BJ (cell line): ENCODE results near the gene ARIH1. TPM values are rescaled to one million over a fixed set of nuclear protein-coding genes. Genes with fewer than 3 reads are reported as not detected.
"Not testable (repeated sequence)": the region's sequence is repeated elsewhere in the genome, so short reads cannot be mapped to it uniquely, and the experiment has no call there.

ENCODE experiments used
- CTCF ChIA-PET: fragments of 350-600 bp; formaldehyde crosslinking; extraction: SDS; loops from one replicate; lab custom pipeline; 2021; ENCODE audit warnings: antibody characterized with exemption, inconsistent platforms; lab: Yijun Ruan, JAX
- POLR2A ChIA-PET: fragments of 300-600 bp; sonication (Branson Sonifier 250); formaldehyde crosslinking; extraction: SDS; loops from one replicate; lab custom pipeline; 2021; ENCODE audit warnings: antibody characterized with exemption; lab: Charles Lee
- DNase-seq: peaks from one replicate; pipeline ENCODE4 v3.0.0-alpha.2; 2011; ENCODE audit warnings: low read depth
- H3K27me3 ChIP-seq: 2 replicates; pipeline ENCODE4 v1.6.0; 2011; ENCODE audit warnings: low read length; ENCODE audit not compliant: control insufficient read depth, insufficient read depth
- H3K36me3 ChIP-seq: 2 replicates; pipeline ENCODE4 v1.5.1; 2011; ENCODE audit warnings: low read length; ENCODE audit not compliant: control insufficient read depth, insufficient read depth
- H3K4me3 ChIP-seq: 2 replicates; pipeline ENCODE4 v1.5.1; 2011; ENCODE audit warnings: low read depth, mild to moderate bottlenecking, control low read depth, low read length
- polyA plus RNA-seq: library from polyadenylated mRNA; depleted of rRNA; stranded (reverse); fragments of >200 nt; gene quantifications from 2 replicates; pipeline ENCODE4 v1.2.3, GENCODE V29; 2011
- TF ChIP-seq, protein P1 (sequence below): IDR thresholded peaks from 2 replicates; pipeline ENCODE4 v1.5.1; 2011; ENCODE audit warnings: low read depth, mild to moderate bottlenecking, control low read depth, inconsistent platforms, low read length, moderate library complexity; ENCODE audit not compliant: insufficient read depth

Gene ARIH1
- polyA plus RNA-seq, 1 experiment, result 46.0 TPM

- Histone ChIP-seq H3K27me3 (no peaks in the 10 kb centered on the region), H3K36me3 (no peaks in the 10 kb centered on the region), H3K4me3 (no peak overlapping the region)
- DNase-seq, result no peak
- TF ChIP-seq, protein P1, sequence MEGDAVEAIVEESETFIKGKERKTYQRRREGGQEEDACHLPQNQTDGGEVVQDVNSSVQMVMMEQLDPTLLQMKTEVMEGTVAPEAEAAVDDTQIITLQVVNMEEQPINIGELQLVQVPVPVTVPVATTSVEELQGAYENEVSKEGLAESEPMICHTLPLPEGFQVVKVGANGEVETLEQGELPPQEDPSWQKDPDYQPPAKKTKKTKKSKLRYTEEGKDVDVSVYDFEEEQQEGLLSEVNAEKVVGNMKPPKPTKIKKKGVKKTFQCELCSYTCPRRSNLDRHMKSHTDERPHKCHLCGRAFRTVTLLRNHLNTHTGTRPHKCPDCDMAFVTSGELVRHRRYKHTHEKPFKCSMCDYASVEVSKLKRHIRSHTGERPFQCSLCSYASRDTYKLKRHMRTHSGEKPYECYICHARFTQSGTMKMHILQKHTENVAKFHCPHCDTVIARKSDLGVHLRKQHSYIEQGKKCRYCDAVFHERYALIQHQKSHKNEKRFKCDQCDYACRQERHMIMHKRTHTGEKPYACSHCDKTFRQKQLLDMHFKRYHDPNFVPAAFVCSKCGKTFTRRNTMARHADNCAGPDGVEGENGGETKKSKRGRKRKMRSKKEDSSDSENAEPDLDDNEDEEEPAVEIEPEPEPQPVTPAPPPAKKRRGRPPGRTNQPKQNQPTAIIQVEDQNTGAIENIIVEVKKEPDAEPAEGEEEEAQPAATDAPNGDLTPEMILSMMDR, result no peak
- ChIA-PET CTCF (no interaction called here), POLR2A (no interaction called here)
Measured at GRCh38 chr15:72616491-72617210, 142.5 kb downstream of the ARIH1 start.

DNA sequence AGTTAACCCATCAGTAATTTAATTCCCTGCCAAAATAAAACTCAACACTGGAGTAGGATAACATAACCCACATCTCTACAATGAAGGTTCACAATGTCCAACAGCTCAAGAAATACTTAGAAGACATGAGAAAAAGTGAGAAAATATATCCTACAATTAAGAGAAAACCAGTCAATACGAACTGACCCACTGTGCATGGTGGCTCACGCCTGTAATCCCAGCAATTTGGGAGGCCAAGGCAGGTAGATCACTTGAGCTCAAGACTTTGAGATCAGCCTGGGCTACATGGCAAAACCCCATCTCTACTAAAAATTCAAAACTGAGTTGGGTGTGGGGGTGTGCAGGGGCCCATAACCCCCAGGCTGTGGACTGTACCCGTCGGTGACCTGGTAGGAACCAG, 149.7 kb downstream of the ARIH1 start:
- H3K36me3 ChIP-seq, POLR2A ChIA-PET, DNase-seq, H3K4me3 ChIP-seq, H3K27me3 ChIP-seq: not testable (repeated sequence)
- CTCF ChIA-PET, result interaction anchor here (0.7 kb wide), 1 partner anchor 47 kb away, joined by 3 read pairs; no protein-coding TSS in a partner anchor

GRCh38 chr15:72626153-72626552, 152.0 kb downstream of the ARIH1 start:
- DNase-seq, H3K4me3 ChIP-seq, POLR2A ChIA-PET, H3K36me3 ChIP-seq, H3K27me3 ChIP-seq: not testable (repeated sequence)
- CTCF ChIA-PET, result interaction anchor here (2.5 kb wide), 1 partner anchor 26 kb away, joined by 8 read pairs; no protein-coding TSS in a partner anchor

- H3K27me3 ChIP-seq, H3K36me3 ChIP-seq, CTCF ChIA-PET, H3K4me3 ChIP-seq, POLR2A ChIA-PET, DNase-seq: not testable (repeated sequence)
- TF ChIP-seq, protein P1, result peak; percentile 17; the same call in 1 of the 2 replicates
Measured at GRCh38 chr15:72628249-72629067, 154.3 kb downstream of the ARIH1 start.

- H3K4me3 ChIP-seq, H3K36me3 ChIP-seq, POLR2A ChIA-PET, H3K27me3 ChIP-seq, CTCF ChIA-PET, DNase-seq: not testable (repeated sequence)
Measured at GRCh38 chr15:72629068-72629570, 155.0 kb downstream of the ARIH1 start.

- CTCF ChIA-PET, POLR2A ChIA-PET, H3K27me3 ChIP-seq, H3K36me3 ChIP-seq: not testable (repeated sequence)
- peak overlapping the region; percentile 32 for H3K4me3 ChIP-seq
- peak; percentile 12 for DNase-seq
Measured at GRCh38 chr15:72636519-72637282, 162.6 kb downstream of the ARIH1 start.

DNA sequence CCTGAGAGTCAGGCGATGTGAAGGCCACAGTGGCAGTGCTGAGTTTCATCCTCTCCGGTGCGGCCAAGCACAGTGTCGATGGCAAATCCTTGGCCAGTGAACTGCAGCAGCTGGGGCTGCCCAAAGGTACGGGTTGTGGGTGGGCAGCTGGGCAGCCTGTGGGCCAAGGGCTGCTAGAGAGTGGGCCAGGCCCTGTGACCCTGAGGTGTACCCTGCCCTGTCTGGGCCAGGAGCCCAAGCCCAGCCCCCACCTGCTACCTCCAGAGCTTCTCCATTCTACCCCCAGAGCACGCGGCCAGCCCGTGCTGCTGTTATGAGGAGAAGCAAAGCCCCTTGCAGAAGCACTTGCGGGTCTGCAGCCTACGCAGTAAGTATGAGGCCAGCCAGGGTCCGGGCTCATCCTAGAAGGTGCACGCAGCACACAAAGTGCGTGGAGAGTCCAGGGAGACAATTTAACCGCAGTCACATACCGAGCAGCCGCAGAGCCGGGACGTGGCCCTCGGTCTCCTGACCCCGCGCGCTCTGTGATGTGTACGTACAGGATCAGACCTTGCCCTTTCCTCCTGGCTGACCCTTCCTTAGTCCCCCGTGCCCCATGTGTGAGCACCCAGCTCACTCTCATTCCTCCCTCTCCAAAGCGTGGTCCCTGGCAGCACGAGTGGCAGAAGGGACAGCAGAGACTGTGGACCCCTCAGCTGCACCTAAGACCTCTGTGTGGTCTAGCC, 165.8 kb downstream of the ARIH1 start:
- POLR2A ChIA-PET, H3K36me3 ChIP-seq, H3K27me3 ChIP-seq, H3K4me3 ChIP-seq, CTCF ChIA-PET, DNase-seq: not testable (repeated sequence)

DNA sequence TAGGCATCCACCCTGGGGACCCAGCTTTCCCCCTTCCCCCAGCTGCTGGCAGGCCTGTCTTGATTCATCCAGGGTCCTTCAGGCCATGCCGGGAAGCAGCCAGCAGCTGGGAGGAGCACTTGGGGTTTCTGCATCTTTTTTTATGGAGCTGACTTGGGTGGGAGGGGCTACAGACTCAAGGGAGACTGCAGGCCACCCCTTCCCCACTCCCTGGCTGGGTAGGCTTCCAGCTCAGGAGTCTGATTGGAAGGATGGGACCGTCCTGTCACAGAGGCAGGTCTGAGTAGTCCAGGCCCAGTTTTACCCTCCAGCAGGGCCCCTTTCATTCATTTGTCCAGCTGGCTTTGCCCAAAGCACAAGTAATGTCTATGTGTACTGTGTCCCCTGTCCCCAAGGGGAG, 168.1 kb downstream of the ARIH1 start:
- H3K27me3 ChIP-seq, POLR2A ChIA-PET, CTCF ChIA-PET: not testable (repeated sequence)

DNA sequence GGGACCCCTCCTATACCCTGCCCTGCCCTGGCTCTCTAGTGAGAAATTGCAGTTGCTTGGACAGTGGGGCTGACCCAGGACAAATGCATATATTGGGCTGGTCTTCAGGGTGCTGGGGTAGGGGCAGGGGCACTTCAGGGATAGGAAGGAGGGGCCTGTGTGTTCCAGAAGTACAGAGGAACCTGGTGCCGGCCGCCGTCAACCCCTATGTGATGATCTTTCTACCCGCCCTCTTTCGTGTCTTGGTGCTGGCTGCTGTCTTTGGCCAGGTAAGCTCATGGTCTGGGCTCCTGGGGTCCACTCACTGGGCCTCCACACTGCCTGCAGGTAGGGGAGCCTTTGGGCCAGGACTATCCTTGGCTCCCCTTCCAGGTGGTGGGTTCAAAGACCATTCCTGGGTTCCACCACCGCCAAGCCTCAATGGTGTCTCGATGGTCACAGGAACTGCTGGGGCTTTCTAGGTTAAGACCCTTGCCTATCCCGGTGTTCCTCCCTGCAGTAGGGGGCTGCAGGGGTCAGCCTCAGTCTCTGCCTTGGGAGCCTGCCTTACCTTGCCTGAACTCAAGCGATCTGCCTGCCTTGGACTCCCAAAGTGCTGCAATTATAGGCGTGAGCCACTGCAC, 174.6 kb downstream of the ARIH1 start:
- CTCF ChIA-PET, H3K27me3 ChIP-seq, POLR2A ChIA-PET, H3K36me3 ChIP-seq, DNase-seq, H3K4me3 ChIP-seq: not testable (repeated sequence)

More for the DNA sequence above, 168.1 kb downstream of the ARIH1 start:
- DNase-seq, H3K36me3 ChIP-seq, H3K4me3 ChIP-seq: not testable (repeated sequence)
